Measurements from ENCODE around the gene DHRS7B. TPM values are rescaled to one million over a fixed set of nuclear protein-coding genes. Genes with fewer than 3 reads are reported as not detected.
"Not testable (repeated sequence)": the region's sequence is repeated elsewhere in the genome, so short reads cannot be mapped to it uniquely, and the experiment has no call there.

The DHRS7B gene
- total RNA-seq, 1 donor from 2014 or later: 17.1 TPM

GRCh38 chr17:21214777-21215541, 88.2 kb downstream of the DHRS7B start:
- peak; percentile 3 for ATAC-seq
- intact Hi-C loops (cut with DNase I): loop anchor here (10.0 kb wide), 2 partner anchors 60 to 90 kb away; partner anchors contain the start of gene DHRS7B
- DNase-seq (ENCODE audit: low spot score): peak; percentile 65

DNA sequence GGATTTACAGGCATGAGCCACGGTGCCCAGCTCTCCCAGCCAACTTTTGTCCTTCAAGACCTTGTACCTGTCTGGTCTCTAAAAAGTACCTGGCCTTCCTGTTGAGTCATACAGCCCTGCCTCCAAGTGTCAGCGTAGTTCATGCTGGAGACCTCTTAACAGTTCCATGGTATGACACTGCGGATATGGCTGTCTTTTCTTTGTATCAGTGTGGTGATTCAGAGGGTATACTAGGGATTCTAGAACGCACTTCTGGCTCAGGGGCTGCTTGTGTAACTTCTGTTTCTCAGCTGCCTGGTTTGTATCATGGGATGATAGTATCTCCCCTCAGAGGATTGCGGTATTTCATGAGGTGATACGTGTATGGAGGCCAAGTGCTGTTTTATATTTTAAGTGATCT, 89.2 kb downstream of the DHRS7B start:
- intact Hi-C loops (cut with DNase I): loop anchor here (10.0 kb wide), 2 partner anchors 59 to 91 kb away; partner anchors contain the start of gene DHRS7B
- no peak for ATAC-seq
- DNase-seq (ENCODE audit: low spot score): no peak

DNA sequence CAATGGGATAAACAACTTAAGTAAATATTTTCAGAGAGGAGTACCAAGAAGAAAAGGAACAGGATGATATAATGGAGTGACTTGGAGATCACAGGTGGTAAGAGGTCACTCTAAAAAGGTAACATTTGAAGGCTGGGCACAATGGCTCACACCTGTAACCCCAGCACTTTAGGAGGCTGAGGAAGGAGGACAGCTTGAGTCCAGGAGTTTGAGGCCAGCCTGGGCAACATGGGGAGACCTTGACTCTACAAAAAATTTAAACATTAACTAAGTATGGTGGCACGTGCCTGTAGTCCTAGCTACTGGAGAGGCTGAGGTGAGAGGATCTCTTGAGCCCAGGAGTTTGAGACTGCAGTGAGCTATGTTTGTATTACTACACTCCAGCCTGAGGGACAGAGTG, 90.6 kb downstream of the DHRS7B start:
- intact Hi-C loops (cut with DNase I): loop anchor here (10.0 kb wide), 2 partner anchors 57 to 93 kb away; partner anchors contain the start of gene DHRS7B
- ATAC-seq: no peak
- DNase-seq (ENCODE audit: low spot score): no peak

DNA sequence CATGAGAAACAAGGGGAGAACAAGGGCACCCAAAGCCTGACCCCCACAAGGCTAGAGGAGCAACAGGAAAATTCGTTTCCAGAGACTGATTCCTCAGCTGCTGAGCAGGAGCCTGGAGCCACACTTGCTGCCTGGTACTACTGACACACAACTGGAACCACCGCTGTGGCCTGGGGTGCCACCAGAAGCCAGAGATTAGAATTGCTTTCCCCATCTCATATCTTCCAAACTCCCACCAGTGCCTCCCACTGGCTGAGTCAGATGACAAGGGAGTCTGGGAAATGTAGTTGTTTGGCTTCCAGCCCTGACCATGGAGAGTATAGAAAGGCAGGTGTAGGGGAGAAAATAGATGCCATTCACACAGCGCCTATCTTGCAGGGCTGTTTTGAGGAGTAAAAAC, 91.3 kb downstream of the DHRS7B start:
- DNase-seq (ENCODE audit: low spot score) (no peak), ATAC-seq (no peak)
- intact Hi-C loops (cut with DNase I): loop anchor here (10.0 kb wide), 2 partner anchors 57 to 93 kb away; partner anchors contain the start of gene DHRS7B

- intact Hi-C loops (cut with DNase I): loop anchor here (10.0 kb wide), 2 partner anchors 56 to 94 kb away; partner anchors contain the start of gene DHRS7B
Measured at GRCh38 chr17:21218831-21219380, 92.1 kb downstream of the DHRS7B start.

GRCh38 chr17:21223086-21223485, 96.3 kb downstream of the DHRS7B start:
- ATAC-seq (no peak), DNase-seq (ENCODE audit: low spot score) (no peak)
- intact Hi-C loops (cut with DNase I): no loop called here

More at GRCh38 chr17:21218831-21219380, 92.1 kb downstream of the DHRS7B start:
- ATAC-seq: no peak
- no peak for DNase-seq (ENCODE audit: low spot score)

DNA sequence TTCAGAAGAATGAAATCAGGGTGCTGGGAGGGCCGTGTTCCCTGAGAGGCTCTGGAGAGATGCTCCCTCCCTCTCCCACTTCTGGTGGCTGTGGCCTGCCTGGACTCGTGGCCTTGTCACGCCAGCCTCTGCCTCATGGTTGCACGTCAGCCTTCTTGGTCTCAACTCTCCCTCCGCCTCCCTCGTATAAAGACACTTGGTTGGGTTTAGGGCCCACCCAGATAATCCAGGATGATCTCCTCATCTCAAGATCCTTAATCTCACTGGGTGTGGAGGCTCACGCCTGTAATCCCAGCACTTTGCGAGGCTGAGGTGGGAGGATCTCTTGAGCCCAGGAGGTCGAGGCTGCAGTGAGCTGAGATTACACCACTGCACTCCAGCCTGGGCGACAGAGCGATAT, 100.5 kb downstream of the DHRS7B start:
- intact Hi-C loops (cut with DNase I); DNase-seq (ENCODE audit: low spot score); ATAC-seq: not testable (repeated sequence)

DNA sequence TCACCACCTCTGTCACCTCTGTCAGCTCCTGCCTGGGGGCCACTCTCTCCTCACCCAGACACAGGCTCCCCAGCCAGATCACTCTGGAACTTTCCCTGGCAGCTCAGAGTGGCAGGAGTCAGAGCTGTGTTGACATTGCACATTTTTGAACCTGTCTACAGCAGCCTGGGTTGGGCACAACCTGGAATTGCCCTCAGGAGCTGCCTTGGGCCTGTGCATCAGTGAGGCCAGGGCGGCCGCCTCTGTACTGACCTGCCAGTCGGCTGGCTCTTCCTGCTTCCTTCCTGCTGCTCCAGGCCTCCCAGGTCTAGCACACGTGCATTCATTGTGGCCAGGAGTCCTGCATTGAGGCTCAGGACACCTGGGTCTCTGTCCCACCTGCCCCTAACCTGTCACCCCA, 101.3 kb downstream of the DHRS7B start:
- DNase-seq (ENCODE audit: low spot score): no peak
- ATAC-seq: no peak
- intact Hi-C loops (cut with DNase I): no loop called here

GRCh38 chr17:21228845-21229244, 102.1 kb downstream of the DHRS7B start:
- intact Hi-C loops (cut with DNase I): no loop called here
- ATAC-seq (no peak), DNase-seq (ENCODE audit: low spot score) (no peak)

DNA sequence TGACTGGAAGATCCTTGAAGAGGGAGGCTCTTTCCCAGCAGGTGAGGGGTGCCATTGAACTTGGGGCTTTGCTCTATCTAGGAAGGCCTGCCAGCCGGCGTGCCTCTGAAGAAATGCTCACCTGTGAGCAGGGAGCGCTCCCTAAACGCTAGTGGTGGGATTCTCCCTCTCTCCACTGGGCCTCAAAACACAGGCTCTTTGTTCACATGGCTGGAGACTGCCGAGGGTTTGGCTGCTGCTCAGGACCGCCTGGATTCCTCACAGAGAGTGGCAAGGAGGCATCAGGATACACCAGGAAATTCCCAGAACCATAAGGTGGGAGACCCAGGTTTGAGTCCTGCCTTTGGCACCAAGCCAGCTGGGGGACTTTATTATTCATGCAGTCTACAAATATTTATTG, 104.8 kb downstream of the DHRS7B start:
- no peak for ATAC-seq
- DNase-seq (ENCODE audit: low spot score): no peak
- intact Hi-C loops (cut with DNase I): no loop called here

DNA sequence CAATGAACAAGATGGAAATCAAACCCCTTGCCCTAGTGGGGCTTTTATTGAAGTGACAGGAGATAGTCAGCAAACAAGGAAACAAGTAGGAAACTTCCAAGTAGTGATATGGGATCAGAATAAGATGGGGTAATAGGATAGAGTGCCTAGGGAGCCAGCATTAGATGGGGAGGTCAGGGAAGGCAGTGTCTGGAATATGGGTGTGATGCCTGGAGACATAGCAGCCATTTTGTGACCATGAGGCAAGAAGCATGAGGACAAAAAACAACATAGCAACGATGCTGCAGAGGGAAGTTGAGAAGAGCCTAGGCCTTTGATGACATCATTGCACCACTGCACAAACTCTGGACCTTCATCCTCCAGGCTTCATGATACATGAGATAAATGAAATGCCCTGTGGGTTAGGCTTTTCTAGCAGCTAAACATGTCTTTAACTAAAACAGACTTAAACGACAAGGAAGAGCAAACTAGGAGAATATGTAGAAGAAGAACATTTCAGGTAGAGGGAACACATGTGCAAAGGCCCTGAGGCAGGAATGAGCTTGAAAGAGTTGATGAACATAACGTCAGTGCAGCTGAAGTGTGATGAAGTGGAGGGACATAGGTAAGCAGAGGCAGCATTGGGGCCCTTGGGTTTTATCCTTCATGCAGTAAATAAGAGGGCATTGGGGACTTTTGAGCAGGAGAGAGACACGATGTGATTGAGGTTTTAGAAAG, 105.4 kb downstream of the DHRS7B start:
- ATAC-seq: no peak
- intact Hi-C loops (cut with DNase I): no loop called here

GRCh38 chr17:21233581-21234347, 107.0 kb downstream of the DHRS7B start:
- intact Hi-C loops (cut with DNase I): no loop called here
- no peak for DNase-seq (ENCODE audit: low spot score)
- peak; percentile 80 for ATAC-seq

More for the DNA sequence above, 105.4 kb downstream of the DHRS7B start:
- DNase-seq (ENCODE audit: low spot score): no peak

DNA sequence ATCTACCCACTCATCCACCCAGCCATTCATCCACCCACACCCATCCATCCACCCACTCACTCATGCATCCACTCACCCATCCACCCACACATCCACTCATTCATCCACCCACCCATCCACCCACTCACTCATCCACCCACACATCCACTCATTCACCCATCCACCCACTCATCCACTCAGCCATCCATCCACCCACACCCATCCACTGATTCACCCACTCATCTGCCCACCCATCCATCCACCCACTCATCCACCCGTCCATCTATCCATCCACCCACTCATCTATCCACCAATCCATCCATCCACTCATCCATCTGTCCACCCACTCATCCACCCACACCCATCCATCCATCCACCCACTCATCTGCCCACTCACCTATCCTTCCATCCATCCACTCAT, 109.2 kb downstream of the DHRS7B start:
- no peak for DNase-seq (ENCODE audit: low spot score)
- ATAC-seq: no peak
- intact Hi-C loops (cut with DNase I): no loop called here

DNA sequence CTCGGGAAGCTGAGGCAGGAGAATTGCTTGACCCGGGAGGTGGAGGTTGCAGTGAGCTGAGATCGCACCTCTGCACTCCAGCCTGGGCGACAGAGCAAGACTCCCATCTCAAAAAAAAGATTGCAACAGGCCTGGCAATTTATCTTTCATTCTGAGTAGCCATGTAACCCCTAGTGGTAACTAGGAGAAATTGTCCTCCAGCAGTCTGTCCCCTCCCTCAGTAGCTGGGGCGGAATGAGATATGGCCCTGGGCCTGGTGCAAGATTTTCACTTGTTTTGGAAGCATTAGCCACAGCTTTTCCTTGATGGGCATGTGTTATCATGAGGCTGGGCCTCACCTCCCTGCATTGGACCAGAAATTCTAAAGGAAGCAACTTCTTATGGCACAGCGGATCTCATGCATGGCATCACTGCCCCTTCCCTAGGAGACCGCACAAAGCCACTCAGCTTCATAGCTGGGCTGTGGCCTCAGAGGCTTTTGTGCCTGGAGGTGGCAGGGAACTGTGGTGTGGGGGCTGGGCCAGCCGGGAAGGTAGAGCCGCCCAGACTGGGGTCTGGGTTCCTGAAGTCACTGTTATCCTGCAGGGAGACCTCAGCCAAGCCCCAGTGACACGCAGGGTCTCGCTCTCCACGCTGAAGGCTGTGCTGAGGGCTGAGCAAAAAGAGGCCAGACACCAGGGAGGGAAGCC, 113.1 kb downstream of the DHRS7B start:
- ATAC-seq: peak; percentile 51
- no peak for DNase-seq (ENCODE audit: low spot score)
- intact Hi-C loops (cut with DNase I): no loop called here

GRCh38 chr17:21240369-21241055, 113.7 kb downstream of the DHRS7B start:
- DNase-seq (ENCODE audit: low spot score): no peak
- no peak for ATAC-seq
- intact Hi-C loops (cut with DNase I): no loop called here
